T-helper 17 cell (primary cell): ENCODE results near the gene TMEM178B. TPM values are rescaled to one million over a fixed set of nuclear protein-coding genes. Genes with fewer than 3 reads are reported as not detected.
"Not testable (repeated sequence)": the region's sequence is repeated elsewhere in the genome, so short reads cannot be mapped to it uniquely, and the experiment has no call there.

Experiments used
- ATAC-seq: fragments of 150-1000 bp; cut with Tn5 transposase; 2 replicates; pipeline ENCODE4 v1.10.0; 2021; ENCODE audit warnings: mild to moderate bottlenecking, moderate library complexity
- DNase-seq, 3 donors: peaks; one replicate each; pipeline versions ENCODE4 v3.0.0 to v3.0.0-alpha.2; 2020 to 2021
- H3K9me3 ChIP-seq: one replicate; pipeline ENCODE4 v1.7.0; 2013; ENCODE audit warnings: low read length, mild to moderate bottlenecking; ENCODE audit not compliant: control insufficient read depth, poor library complexity, severe bottlenecking
- H3K27ac Mint-ChIP-seq: one replicate; pipeline ENCODE4 v1.8.0; 2022; ENCODE audit warnings: mild to moderate bottlenecking, moderate library complexity, mixed read lengths
- H3K27me3 Mint-ChIP-seq: one replicate; pipeline ENCODE4 v1.8.0; 2022; ENCODE audit warnings: mixed read lengths
- H3K36me3 Mint-ChIP-seq: one replicate; pipeline ENCODE4 v1.8.0; 2022; ENCODE audit warnings: low read depth, mixed read lengths
- H3K4me1 Mint-ChIP-seq: one replicate; pipeline ENCODE4 v1.8.0; 2022; ENCODE audit warnings: mild to moderate bottlenecking, mixed read lengths
- H3K4me3 Mint-ChIP-seq: one replicate; pipeline ENCODE4 v1.8.0; 2022; ENCODE audit warnings: mild to moderate bottlenecking, moderate library complexity, mixed read lengths
- total RNA-seq, 4 donors: library from RNA in 2 of 4; stranded (reverse) in 2 of 4; gene quantifications; one replicate each; pipeline ENCODE4 v1.2.3 and lab custom pipeline; 2022 to 2026

TMEM178B gene
- total RNA-seq, 2 donors from 2014 or later: 0.90 to 0.96 TPM

GRCh38 chr7:141185369-141185967 lies 111.6 kb downstream of the TMEM178B start:
- Mint-ChIP-seq H3K36me3 (no peaks in the 10 kb centered on the region), H3K27ac (no peak overlapping the region), H3K27me3 (peaks cover 11% of the 10 kb centered on the region), H3K4me1 (no peaks in the 10 kb centered on the region), H3K4me3 (no peak overlapping the region)
- DNase-seq (no peak), ATAC-seq (no peak)
- H3K9me3 ChIP-seq: no peaks in the 10 kb centered on the region

- no peak overlapping the region for H3K27ac Mint-ChIP-seq
- no peaks in the 10 kb centered on the region for H3K4me1 Mint-ChIP-seq
- peaks cover 11% of the 10 kb centered on the region for H3K27me3 Mint-ChIP-seq
- H3K9me3 ChIP-seq: no peaks in the 10 kb centered on the region
- DNase-seq (no peak), ATAC-seq (no peak)
- H3K4me3 Mint-ChIP-seq: no peak overlapping the region
- H3K36me3 Mint-ChIP-seq: no peaks in the 10 kb centered on the region
Measured at GRCh38 chr7:141189231-141189630, 115.4 kb downstream of the TMEM178B start.

GRCh38 chr7:141190495-141190894 lies 116.6 kb downstream of the TMEM178B start:
- no peak overlapping the region for H3K4me3 Mint-ChIP-seq
- no peak for DNase-seq
- H3K36me3 Mint-ChIP-seq: no peaks in the 10 kb centered on the region
- no peak overlapping the region for H3K27ac Mint-ChIP-seq
- no peaks in the 10 kb centered on the region for H3K4me1 Mint-ChIP-seq
- peaks cover 11% of the 10 kb centered on the region for H3K27me3 Mint-ChIP-seq
- ATAC-seq: no peak
- no peaks in the 10 kb centered on the region for H3K9me3 ChIP-seq

- Mint-ChIP-seq H3K27me3 (peaks cover 11% of the 10 kb centered on the region), H3K4me3 (no peak overlapping the region), H3K4me1 (no peaks in the 10 kb centered on the region), H3K36me3 (no peaks in the 10 kb centered on the region), H3K27ac (no peak overlapping the region)
- ATAC-seq (no peak), DNase-seq (no peak)
- no peaks in the 10 kb centered on the region for H3K9me3 ChIP-seq
Measured at GRCh38 chr7:141191277-141191676, 117.4 kb downstream of the TMEM178B start.

- Mint-ChIP-seq H3K36me3 (no peaks in the 10 kb centered on the region), H3K4me1 (no peaks in the 10 kb centered on the region), H3K4me3 (no peak overlapping the region), H3K27ac (no peak overlapping the region), H3K27me3 (peaks cover 13% of the 10 kb centered on the region)
- DNase-seq (no peak), ATAC-seq (no peak)
- H3K9me3 ChIP-seq: no peaks in the 10 kb centered on the region
Measured at GRCh38 chr7:141193066-141193465, 119.2 kb downstream of the TMEM178B start.

GRCh38 chr7:141195722-141196121 lies 121.9 kb downstream of the TMEM178B start:
- H3K36me3 Mint-ChIP-seq, DNase-seq, H3K4me3 Mint-ChIP-seq, H3K4me1 Mint-ChIP-seq, ATAC-seq, H3K9me3 ChIP-seq, H3K27ac Mint-ChIP-seq: not testable (repeated sequence)
- H3K27me3 Mint-ChIP-seq: peaks cover 28% of the 10 kb centered on the region

GRCh38 chr7:141198194-141198958 lies 124.5 kb downstream of the TMEM178B start:
- DNase-seq (no peak), ATAC-seq (no peak)
- H3K36me3 Mint-ChIP-seq: peaks cover 2% of the 10 kb centered on the region
- no peaks in the 10 kb centered on the region for H3K9me3 ChIP-seq
- H3K27me3 Mint-ChIP-seq: peaks cover 41% of the 10 kb centered on the region
- H3K4me1 Mint-ChIP-seq: peaks cover 3% of the 10 kb centered on the region
- no peak overlapping the region for H3K4me3 Mint-ChIP-seq
- H3K27ac Mint-ChIP-seq: no peak overlapping the region

GRCh38 chr7:141200191-141201108 lies 126.6 kb downstream of the TMEM178B start:
- Mint-ChIP-seq H3K4me3 (no peak overlapping the region), H3K27me3 (peaks cover 45% of the 10 kb centered on the region), H3K27ac (no peak overlapping the region), H3K4me1 (peaks cover 3% of the 10 kb centered on the region), H3K36me3 (peaks cover 2% of the 10 kb centered on the region)
- no peaks in the 10 kb centered on the region for H3K9me3 ChIP-seq
- ATAC-seq (no peak), DNase-seq (no peak)

- H3K27ac Mint-ChIP-seq: no peak overlapping the region
- H3K4me3 Mint-ChIP-seq: no peak overlapping the region
- no peak for ATAC-seq
- DNase-seq: no peak
- peaks cover 2% of the 10 kb centered on the region for H3K36me3 Mint-ChIP-seq
- H3K9me3 ChIP-seq: no peaks in the 10 kb centered on the region
- H3K27me3 Mint-ChIP-seq: peaks cover 45% of the 10 kb centered on the region
- peaks cover 3% of the 10 kb centered on the region for H3K4me1 Mint-ChIP-seq
Measured at GRCh38 chr7:141201145-141201885, 127.5 kb downstream of the TMEM178B start.

- ATAC-seq: no peak
- Mint-ChIP-seq H3K27ac (no peak overlapping the region), H3K36me3 (peaks cover 2% of the 10 kb centered on the region), H3K4me1 (peaks cover 3% of the 10 kb centered on the region), H3K27me3 (peaks cover 50% of the 10 kb centered on the region), H3K4me3 (no peak overlapping the region)
- no peaks in the 10 kb centered on the region for H3K9me3 ChIP-seq
- DNase-seq: no peak
Measured at GRCh38 chr7:141202535-141202934, 128.7 kb downstream of the TMEM178B start.

GRCh38 chr7:141203177-141203576 lies 129.3 kb downstream of the TMEM178B start:
- DNase-seq: no peak
- H3K9me3 ChIP-seq: no peaks in the 10 kb centered on the region
- H3K27me3 Mint-ChIP-seq: peaks cover 46% of the 10 kb centered on the region
- peaks cover 2% of the 10 kb centered on the region for H3K36me3 Mint-ChIP-seq
- H3K4me3 Mint-ChIP-seq: no peak overlapping the region
- ATAC-seq: no peak
- H3K27ac Mint-ChIP-seq: no peak overlapping the region
- H3K4me1 Mint-ChIP-seq: peaks cover 3% of the 10 kb centered on the region

GRCh38 chr7:141203586-141203985 lies 129.7 kb downstream of the TMEM178B start:
- peaks cover 3% of the 10 kb centered on the region for H3K4me1 Mint-ChIP-seq

GRCh38 chr7:141207661-141208060 lies 133.8 kb downstream of the TMEM178B start:
- Mint-ChIP-seq H3K36me3 (no peaks in the 10 kb centered on the region), H3K4me3 (no peak overlapping the region), H3K4me1 (no peaks in the 10 kb centered on the region), H3K27ac (no peak overlapping the region), H3K27me3 (peaks cover 33% of the 10 kb centered on the region)
- ATAC-seq (no peak), DNase-seq (no peak)
- H3K9me3 ChIP-seq: no peaks in the 10 kb centered on the region

More at GRCh38 chr7:141203586-141203985, 129.7 kb downstream of the TMEM178B start:
- DNase-seq: no peak
- Mint-ChIP-seq H3K4me3 (no peak overlapping the region), H3K27ac (no peak overlapping the region), H3K27me3 (peaks cover 43% of the 10 kb centered on the region), H3K36me3 (peaks cover 2% of the 10 kb centered on the region)
- H3K9me3 ChIP-seq: no peaks in the 10 kb centered on the region
- no peak for ATAC-seq
